Ovary (tissue), 3 donors: ENCODE measurements around the gene FKBP14.

Source experiments
- EP300 ChIP-seq: sonication (generic); formaldehyde crosslinking; IDR thresholded peaks from one replicate; pipeline ENCODE4 v1.6.1; 2017; ENCODE audit warnings: antibody characterized with exemption
- POLR2A ChIP-seq: fragments of 450-650 bp; IDR thresholded peaks from one replicate; pipeline ENCODE4 v1.6.1; 2017; ENCODE audit warnings: antibody characterized with exemption, mild to moderate bottlenecking, moderate library complexity
- TF ChIP-seq, protein P1 (sequence below), 3 donors: fragments of 450-650 bp in 2 of 3; fragments of 200-600 bp in 1 of 3; IDR thresholded peaks; one replicate each; pipeline versions ENCODE4 v1.5.1 to v1.8.0; 2016 to 2022; ENCODE audit warnings: antibody characterized with exemption in 3 of 3, mild to moderate bottlenecking in 1 of 3
- donor health status: DM: no; HTN: no; CAD: no.

DNA sequence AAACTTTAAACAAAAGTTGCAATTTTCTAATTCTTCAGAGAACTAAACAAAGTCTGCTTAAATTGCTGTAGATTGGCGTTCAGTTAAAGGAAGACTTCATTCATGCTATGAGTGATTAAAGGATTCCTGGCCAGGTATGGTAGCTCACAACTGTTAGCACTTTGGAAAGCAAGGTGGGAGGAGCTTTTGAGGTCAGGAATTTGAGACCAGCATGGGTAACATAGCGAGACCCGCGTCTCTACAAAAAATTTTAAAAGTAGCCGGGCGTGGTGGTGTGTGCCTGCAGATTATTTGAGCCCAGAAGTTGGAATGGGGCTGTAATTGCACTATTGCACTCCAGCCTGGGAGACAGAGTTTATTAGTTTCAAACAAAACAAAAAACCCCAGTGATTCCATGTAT lies 23.4 kb downstream of the FKBP14 start:
- TF ChIP-seq, protein P1, sequence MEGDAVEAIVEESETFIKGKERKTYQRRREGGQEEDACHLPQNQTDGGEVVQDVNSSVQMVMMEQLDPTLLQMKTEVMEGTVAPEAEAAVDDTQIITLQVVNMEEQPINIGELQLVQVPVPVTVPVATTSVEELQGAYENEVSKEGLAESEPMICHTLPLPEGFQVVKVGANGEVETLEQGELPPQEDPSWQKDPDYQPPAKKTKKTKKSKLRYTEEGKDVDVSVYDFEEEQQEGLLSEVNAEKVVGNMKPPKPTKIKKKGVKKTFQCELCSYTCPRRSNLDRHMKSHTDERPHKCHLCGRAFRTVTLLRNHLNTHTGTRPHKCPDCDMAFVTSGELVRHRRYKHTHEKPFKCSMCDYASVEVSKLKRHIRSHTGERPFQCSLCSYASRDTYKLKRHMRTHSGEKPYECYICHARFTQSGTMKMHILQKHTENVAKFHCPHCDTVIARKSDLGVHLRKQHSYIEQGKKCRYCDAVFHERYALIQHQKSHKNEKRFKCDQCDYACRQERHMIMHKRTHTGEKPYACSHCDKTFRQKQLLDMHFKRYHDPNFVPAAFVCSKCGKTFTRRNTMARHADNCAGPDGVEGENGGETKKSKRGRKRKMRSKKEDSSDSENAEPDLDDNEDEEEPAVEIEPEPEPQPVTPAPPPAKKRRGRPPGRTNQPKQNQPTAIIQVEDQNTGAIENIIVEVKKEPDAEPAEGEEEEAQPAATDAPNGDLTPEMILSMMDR (IDR thresholded peaks at IDR 0.05): no peak
- no peak for TF ChIP-seq POLR2A
- no peak for TF ChIP-seq EP300
